Chondrocyte (in vitro differentiated cells): ENCODE measurements around the gene ULK4. TPM values are rescaled to one million over a fixed set of nuclear protein-coding genes. Genes with fewer than 3 reads are reported as not detected.

Experiments used
- DNase-seq: peaks from one replicate; pipeline ENCODE4 v3.0.0; 2021; ENCODE audit warnings: mixed read lengths, low spot score
- H3K27ac Mint-ChIP-seq: one replicate; pipeline ENCODE4 v1.8.0; 2021; ENCODE audit warnings: mild to moderate bottlenecking, moderate library complexity, mixed read lengths; ENCODE audit not compliant: unreplicated experiment
- H3K27me3 Mint-ChIP-seq: 2 replicates; pipeline ENCODE4 v1.8.0; 2021; ENCODE audit warnings: low read depth, mixed read lengths
- H3K36me3 Mint-ChIP-seq: 2 replicates; pipeline ENCODE4 v1.8.0; 2021; ENCODE audit warnings: low read depth, mixed read lengths
- H3K4me1 Mint-ChIP-seq: 2 replicates; pipeline ENCODE4 v1.8.0; 2021; ENCODE audit warnings: low read depth, mild to moderate bottlenecking, mixed read lengths
- H3K4me3 Mint-ChIP-seq: one replicate; pipeline ENCODE4 v1.8.0; 2021; ENCODE audit warnings: mild to moderate bottlenecking, moderate library complexity, mixed read lengths; ENCODE audit not compliant: unreplicated experiment
- H3K9me3 Mint-ChIP-seq: 2 replicates; pipeline ENCODE4 v1.8.0; 2021; ENCODE audit warnings: low read depth, mixed read lengths
- CTCF ChIP-seq: fragments of 200-600 bp; sonication (generic); IDR thresholded peaks from 2 replicates; pipeline ENCODE4 v1.5.0; 2021; ENCODE audit warnings: antibody characterized with exemption, mild to moderate bottlenecking, moderate library complexity
- total RNA-seq: library from RNA; stranded (reverse); gene quantifications from 3 replicates; pipeline ENCODE4 v1.2.1, GENCODE V29; 2021

ULK4 gene
- total RNA-seq, 1 donor from 2014 or later: 9.1 TPM

- peaks cover 4% of the 10 kb centered on the region for H3K4me1 Mint-ChIP-seq
- no peak overlapping the region for H3K27ac Mint-ChIP-seq
- no peak for DNase-seq
- H3K9me3 Mint-ChIP-seq: no peaks in the 10 kb centered on the region
- H3K4me3 Mint-ChIP-seq: no peak overlapping the region
- no peaks in the 10 kb centered on the region for H3K36me3 Mint-ChIP-seq
- TF ChIP-seq CTCF: no peak
- H3K27me3 Mint-ChIP-seq: no peaks in the 10 kb centered on the region
Observed at GRCh38 chr3:41304593-41304992, 657.3 kb downstream of the ULK4 start.

DNA sequence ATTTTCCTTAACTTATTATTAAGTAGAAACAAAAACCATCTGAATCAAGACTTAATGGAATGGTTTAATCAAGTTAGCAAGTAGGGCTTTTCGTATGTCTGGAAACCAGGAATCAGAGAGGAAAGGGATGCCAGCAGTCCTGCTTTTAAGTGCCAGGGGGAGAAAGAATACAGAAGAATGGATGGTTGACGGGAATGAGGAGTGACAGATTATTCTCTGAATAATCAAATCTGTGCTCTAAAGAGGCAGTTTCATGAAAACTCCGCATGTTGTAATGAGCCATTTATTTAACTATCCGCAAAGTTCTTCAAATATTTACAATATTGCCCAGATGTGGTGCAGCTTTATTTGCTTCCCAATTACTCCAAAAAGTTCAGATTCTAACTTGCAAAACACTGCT, 659.6 kb downstream of the ULK4 start:
- Mint-ChIP-seq H3K4me3 (no peak overlapping the region), H3K36me3 (no peaks in the 10 kb centered on the region), H3K4me1 (peaks cover 4% of the 10 kb centered on the region), H3K27me3 (no peaks in the 10 kb centered on the region), H3K27ac (no peak overlapping the region), H3K9me3 (no peaks in the 10 kb centered on the region)
- DNase-seq: no peak
- no peak for TF ChIP-seq CTCF

DNA sequence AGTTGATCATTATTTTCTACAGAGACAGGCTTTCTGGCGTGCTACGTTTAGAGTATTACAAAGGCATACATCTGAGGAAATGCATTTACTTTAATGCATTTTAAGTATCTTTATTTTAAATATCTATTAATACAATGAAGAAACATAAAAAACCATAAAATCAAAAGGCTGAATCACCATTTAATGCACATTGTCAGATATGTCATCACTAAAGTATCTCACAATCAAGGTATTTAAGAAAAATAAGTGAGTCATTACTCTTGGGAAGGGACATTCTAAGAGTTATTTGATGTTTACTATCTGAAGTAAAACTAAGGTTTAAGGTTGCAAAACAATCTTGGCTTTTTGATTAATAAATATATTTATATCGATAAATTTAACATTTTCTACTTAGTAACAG, 660.4 kb downstream of the ULK4 start:
- DNase-seq: no peak
- no peaks in the 10 kb centered on the region for H3K27me3 Mint-ChIP-seq
- no peak overlapping the region for H3K27ac Mint-ChIP-seq
- peaks cover 4% of the 10 kb centered on the region for H3K4me1 Mint-ChIP-seq
- H3K4me3 Mint-ChIP-seq: no peak overlapping the region
- H3K36me3 Mint-ChIP-seq: no peaks in the 10 kb centered on the region
- TF ChIP-seq CTCF: no peak
- H3K9me3 Mint-ChIP-seq: no peaks in the 10 kb centered on the region

DNA sequence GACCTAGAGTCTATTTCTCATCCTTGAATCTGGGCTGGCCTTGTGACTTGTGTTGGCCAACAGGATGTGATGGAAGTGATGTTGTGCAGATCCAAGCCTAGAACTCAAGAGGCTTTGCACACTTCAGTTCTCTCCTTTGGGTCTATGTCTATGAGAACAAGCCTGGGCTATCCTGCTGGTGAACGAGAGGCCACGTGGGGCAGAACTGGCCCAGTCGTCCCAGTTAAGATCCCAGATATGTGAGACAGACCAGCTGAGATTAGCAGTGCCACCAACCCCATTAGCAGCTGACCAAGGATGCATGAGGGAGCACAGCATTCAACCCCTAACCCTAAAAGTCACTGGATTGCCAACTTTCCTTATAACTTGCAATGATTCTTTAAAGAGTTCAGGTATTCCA, 662.9 kb downstream of the ULK4 start:
- no peak for TF ChIP-seq CTCF
- H3K4me3 Mint-ChIP-seq: no peak overlapping the region
- DNase-seq: no peak
- no peak overlapping the region for H3K27ac Mint-ChIP-seq
- H3K36me3 Mint-ChIP-seq: no peaks in the 10 kb centered on the region
- H3K9me3 Mint-ChIP-seq: no peaks in the 10 kb centered on the region
- no peaks in the 10 kb centered on the region for H3K27me3 Mint-ChIP-seq
- H3K4me1 Mint-ChIP-seq: no peaks in the 10 kb centered on the region

GRCh38 chr3:41297750-41298149, 664.2 kb downstream of the ULK4 start:
- no peaks in the 10 kb centered on the region for H3K9me3 Mint-ChIP-seq
- no peak for DNase-seq
- no peak overlapping the region for H3K4me3 Mint-ChIP-seq
- no peak overlapping the region for H3K27ac Mint-ChIP-seq
- H3K27me3 Mint-ChIP-seq: no peaks in the 10 kb centered on the region
- H3K4me1 Mint-ChIP-seq: no peaks in the 10 kb centered on the region
- no peak for TF ChIP-seq CTCF
- no peaks in the 10 kb centered on the region for H3K36me3 Mint-ChIP-seq
